Calu3 (cell line): Measurements from ENCODE around the gene KCNIP3. TPM values are rescaled to one million over a fixed set of nuclear protein-coding genes. Genes with fewer than 3 reads are reported as not detected.
A peak's percentile ranks its signal among the peaks of the same experiment; 100 is the strongest.

Source experiments
- BruUV-seq: library from RNA; stranded (reverse); fragments of 400-500 nt; replicated peaks from 2 replicates; lab custom pipeline; 2021; lab: Mats Ljungman, UMichigan
- CTCF ChIA-PET: fragments of 300-600 bp; sonication (Branson Sonifier 250); formaldehyde crosslinking; loops from one replicate; lab custom pipeline; 2022; ENCODE audit warnings: antibody characterized with exemption; lab: Charles Lee
- DNase-seq: peaks from one replicate; pipeline ENCODE4 v3.0.0; 2022
- H3K27ac Mint-ChIP-seq: one replicate; pipeline ENCODE4 v1.8.0; 2022; ENCODE audit warnings: mixed read lengths; ENCODE audit not compliant: unreplicated experiment
- H3K27me3 Mint-ChIP-seq: one replicate; pipeline ENCODE4 v1.8.0; 2022; ENCODE audit warnings: mixed read lengths; ENCODE audit not compliant: unreplicated experiment
- H3K36me3 Mint-ChIP-seq: one replicate; pipeline ENCODE4 v1.8.0; 2022; ENCODE audit warnings: mild to moderate bottlenecking, moderate library complexity, mixed read lengths; ENCODE audit not compliant: insufficient read depth, unreplicated experiment
- H3K4me1 Mint-ChIP-seq: one replicate; pipeline ENCODE4 v1.8.0; 2022; ENCODE audit warnings: mild to moderate bottlenecking, low read depth, mixed read lengths; ENCODE audit not compliant: unreplicated experiment
- H3K4me3 Mint-ChIP-seq: one replicate; pipeline ENCODE4 v1.8.0; 2022; ENCODE audit warnings: mild to moderate bottlenecking, low read depth, moderate library complexity, mixed read lengths; ENCODE audit not compliant: unreplicated experiment
- H3K9me3 Mint-ChIP-seq: one replicate; pipeline ENCODE4 v1.8.0; 2022; ENCODE audit warnings: low read depth, mixed read lengths; ENCODE audit not compliant: unreplicated experiment
- CTCF ChIP-seq: fragments of 200-600 bp; IDR thresholded peaks from one replicate; pipeline ENCODE4 v1.8.0; 2022; ENCODE audit warnings: antibody characterized with exemption; ENCODE audit not compliant: unreplicated experiment
- intact Hi-C: fragments of 100-400 bp; cut with micrococcal nuclease; formaldehyde crosslinking; loops from one replicate; pipeline ENCODE4 v1.10.0; 2022; ENCODE audit not compliant: unreplicated experiment
- total RNA-seq: library from RNA; stranded (reverse); gene quantifications from 2 replicates; pipeline ENCODE4 v1.2.3, GENCODE V29; 2022

The KCNIP3 gene
- total RNA-seq, 1 experiment from 2014 or later: 1.1 TPM

GRCh38 chr2:95333056-95333455 is 35.9 kb downstream of the KCNIP3 start:
- BruUV-seq: no TSS peak
- no peak overlapping the region for H3K4me3 Mint-ChIP-seq
- CTCF ChIA-PET: no interaction called here
- H3K27ac Mint-ChIP-seq: no peak overlapping the region
- DNase-seq: no peak
- intact Hi-C loops: no loop called here
- H3K9me3 Mint-ChIP-seq: peaks cover 5% of the 10 kb centered on the region
- no peaks in the 10 kb centered on the region for H3K27me3 Mint-ChIP-seq
- H3K4me1 Mint-ChIP-seq: peaks cover 33% of the 10 kb centered on the region
- no peak for TF ChIP-seq CTCF
- H3K36me3 Mint-ChIP-seq: peaks cover 7% of the 10 kb centered on the region

GRCh38 chr2:95333888-95334338 is 36.8 kb downstream of the KCNIP3 start:
- Mint-ChIP-seq H3K4me3 (no peak overlapping the region), H3K27me3 (no peaks in the 10 kb centered on the region), H3K27ac (peak overlapping the region; percentile 55), H3K4me1 (peaks cover 33% of the 10 kb centered on the region), H3K36me3 (peaks cover 7% of the 10 kb centered on the region), H3K9me3 (peaks cover 5% of the 10 kb centered on the region)
- intact Hi-C loops: no loop called here
- DNase-seq: peak; percentile 78
- CTCF ChIA-PET: no interaction called here
- TF ChIP-seq CTCF: no peak
- no TSS peak for BruUV-seq

DNA sequence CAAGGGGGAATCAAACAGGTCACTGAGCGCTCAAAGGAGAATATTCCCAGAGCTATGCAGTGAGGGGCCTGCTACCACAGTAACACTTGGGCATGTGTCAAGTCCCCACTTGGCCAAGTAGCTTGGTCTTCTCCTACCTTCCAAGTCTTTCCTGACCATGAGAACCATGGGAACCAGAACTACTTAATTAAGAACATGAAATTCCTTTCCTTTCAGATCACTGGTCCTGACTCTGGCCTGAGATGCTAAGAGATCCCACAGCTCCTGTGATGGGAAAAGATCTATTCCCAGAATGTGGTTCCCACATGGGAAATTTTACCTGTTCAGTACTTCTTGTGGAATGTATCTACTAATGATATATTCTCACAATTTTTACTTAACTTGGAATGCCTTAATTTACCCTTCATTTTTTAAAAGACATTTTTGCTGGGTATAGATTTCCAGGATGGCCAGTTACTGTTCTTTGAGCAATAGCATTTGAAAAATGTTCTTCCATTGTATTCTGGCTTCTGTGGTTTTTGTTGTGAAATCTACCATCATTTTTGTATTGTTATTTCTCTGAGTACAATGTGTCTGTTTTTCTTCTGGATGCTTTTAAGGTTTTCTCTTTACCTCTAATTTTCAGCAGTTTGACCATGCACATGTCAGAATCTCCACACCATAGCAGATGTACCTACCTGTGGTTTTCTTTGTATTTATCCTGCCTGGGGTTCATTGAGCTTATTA is 37.9 kb downstream of the KCNIP3 start:
- CTCF ChIA-PET: interaction anchor here (1.4 kb wide), 1 partner anchor 10 kb away, joined by 3 read pairs; no protein-coding TSS in a partner anchor
- intact Hi-C loops: no loop called here
- Mint-ChIP-seq H3K36me3 (peaks cover 7% of the 10 kb centered on the region), H3K27ac (no peak overlapping the region), H3K27me3 (no peaks in the 10 kb centered on the region), H3K9me3 (peaks cover 5% of the 10 kb centered on the region), H3K4me1 (peaks cover 33% of the 10 kb centered on the region), H3K4me3 (no peak overlapping the region)
- no TSS peak for BruUV-seq
- no peak for TF ChIP-seq CTCF
- no peak for DNase-seq

- peaks cover 26% of the 10 kb centered on the region for H3K4me1 Mint-ChIP-seq
- no peak for TF ChIP-seq CTCF
- peaks cover 7% of the 10 kb centered on the region for H3K36me3 Mint-ChIP-seq
- H3K9me3 Mint-ChIP-seq: peaks cover 5% of the 10 kb centered on the region
- no TSS peak for BruUV-seq
- H3K4me3 Mint-ChIP-seq: no peak overlapping the region
- intact Hi-C loops: no loop called here
- peaks cover 3% of the 10 kb centered on the region for H3K27me3 Mint-ChIP-seq
- no peak overlapping the region for H3K27ac Mint-ChIP-seq
- CTCF ChIA-PET: interaction anchor here (1.4 kb wide), 1 partner anchor 9 kb away, joined by 3 read pairs; no protein-coding TSS in a partner anchor
- no peak for DNase-seq
Observed at GRCh38 chr2:95336406-95336805, 39.3 kb downstream of the KCNIP3 start.
